Suprapubic skin (tissue), 4 donors: Measurements from ENCODE around the gene AK2.

Source experiments
- CTCF ChIP-seq, 2 donors: fragments of 200-600 bp in 1 of 2; fragments of 450-650 bp in 1 of 2; sonication (generic) in 1 of 2; IDR thresholded peaks; one replicate each; pipeline ENCODE4 v1.5.1; 2016 to 2019; ENCODE audit warnings: antibody characterized with exemption in 2 of 2, mild to moderate bottlenecking in 1 of 2, moderate library complexity in 1 of 2
- EP300 ChIP-seq: sonication (generic); formaldehyde crosslinking; IDR thresholded peaks from one replicate; pipeline ENCODE4 v1.6.1; 2017; ENCODE audit warnings: antibody characterized with exemption
- POLR2A ChIP-seq, 2 donors: fragments of 450-650 bp; IDR thresholded peaks; one replicate each; pipeline ENCODE4 v1.6.1; 2017; ENCODE audit warnings: antibody characterized with exemption in 2 of 2, mild to moderate bottlenecking in 2 of 2, moderate library complexity in 2 of 2
- POLR2AphosphoS5 ChIP-seq, 3 donors: sonication (generic); formaldehyde crosslinking; IDR thresholded peaks; one replicate each; pipeline ENCODE4 v1.6.1; 2017; ENCODE audit warnings: antibody characterized with exemption in 3 of 3

- TF ChIP-seq CTCF (IDR thresholded peaks at IDR 0.05) (no peak), POLR2A (IDR thresholded peaks at IDR 0.05) (no peak), EP300 (no peak), POLR2AphosphoS5 (IDR thresholded peaks at IDR 0.05) (no peak)
Observed at GRCh38 chr1:33081554-33082305, 45.0 kb upstream of the AK2 start.
